NT2/D1 (cell line): ENCODE results near the gene SFTPB.
"Not testable (repeated sequence)": the region's sequence is repeated elsewhere in the genome, so short reads cannot be mapped to it uniquely, and the experiment has no call there.

Experiments
- DNase-seq: peaks from one replicate; pipeline ENCODE4 v3.0.0-alpha.2; 2011; ENCODE audit warnings: low read depth, low spot score
- H3K27me3 ChIP-seq: 2 replicates; pipeline ENCODE4 v1.6.0; 2011; ENCODE audit warnings: mild to moderate bottlenecking; ENCODE audit not compliant: insufficient read length, insufficient read depth
- H3K36me3 ChIP-seq: 2 replicates; pipeline ENCODE4 v1.6.1; 2011; ENCODE audit warnings: mild to moderate bottlenecking, low read length, mixed read lengths; ENCODE audit not compliant: insufficient read depth, insufficient read length
- H3K4me1 ChIP-seq: 2 replicates; pipeline ENCODE4 v1.5.1; 2011; ENCODE audit not compliant: insufficient read depth, insufficient read length
- H3K4me3 ChIP-seq: 2 replicates; pipeline ENCODE4 v1.5.1; 2011; ENCODE audit warnings: low read depth; ENCODE audit not compliant: insufficient read length
- H3K9ac ChIP-seq: 2 replicates; pipeline ENCODE4 v1.6.0; 2011; ENCODE audit warnings: low read depth; ENCODE audit not compliant: insufficient read length
- H3K9me3 ChIP-seq: 2 replicates; pipeline ENCODE4 v1.5.1; 2011; ENCODE audit warnings: mild to moderate bottlenecking, low read length; ENCODE audit not compliant: insufficient read depth
- SUZ12 ChIP-seq: IDR thresholded peaks from 2 replicates; pipeline ENCODE4 v1.6.1; 2011; ENCODE audit not compliant: insufficient read length, insufficient read depth; ENCODE audit errors: extremely low read depth
- YY1 ChIP-seq: IDR thresholded peaks from 2 replicates; pipeline ENCODE4 v1.6.1; 2011; ENCODE audit not compliant: insufficient read length, insufficient read depth
- ZNF274 ChIP-seq: IDR thresholded peaks from 2 replicates; pipeline ENCODE4 v1.6.1; 2011; ENCODE audit warnings: mild to moderate bottlenecking, low read depth, low read length

The SFTPB gene

DNA sequence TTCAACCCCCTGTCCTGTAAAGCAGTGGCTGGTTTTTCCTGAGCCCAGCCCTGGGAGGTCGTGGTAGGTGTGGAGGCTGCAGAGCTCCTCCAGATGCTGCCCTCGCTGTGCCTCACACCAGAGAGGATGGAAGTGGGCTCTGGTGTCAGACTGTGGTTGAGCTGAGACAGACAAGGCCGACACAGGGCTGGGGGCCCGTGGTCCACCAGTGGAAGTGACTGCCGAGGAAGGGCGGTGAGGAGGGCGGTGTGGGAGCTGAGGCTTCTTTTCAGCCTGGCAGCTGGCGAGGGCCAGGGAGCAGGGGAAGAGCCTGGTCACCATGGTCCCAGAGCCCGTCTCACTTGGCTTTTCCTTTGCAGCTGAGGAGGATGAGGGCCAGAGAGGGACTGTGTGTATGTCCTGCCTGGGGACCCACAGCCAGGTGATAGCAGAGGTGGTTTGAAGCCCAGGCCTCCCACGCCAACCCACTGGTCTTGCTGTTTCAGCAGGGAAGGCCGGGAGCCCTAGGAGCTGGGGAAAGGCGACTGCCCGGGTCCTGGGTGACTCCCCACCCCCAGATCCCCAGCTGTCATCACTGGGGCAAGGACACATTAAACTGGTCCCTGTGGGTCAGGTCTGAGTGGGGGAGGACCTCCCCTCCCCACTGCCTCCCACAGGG lies 8.5 kb downstream of the SFTPB start:
- no peak for TF ChIP-seq ZNF274
- no peak for TF ChIP-seq SUZ12
- no peak for TF ChIP-seq YY1
- DNase-seq: no peak
- Histone ChIP-seq H3K27me3 (no peaks in the 10 kb centered on the region), H3K9ac (no peak overlapping the region), H3K36me3 (peaks cover 8% of the 10 kb centered on the region), H3K4me1 (no peaks in the 10 kb centered on the region), H3K4me3 (no peak overlapping the region), H3K9me3 (no peaks in the 10 kb centered on the region)

DNA sequence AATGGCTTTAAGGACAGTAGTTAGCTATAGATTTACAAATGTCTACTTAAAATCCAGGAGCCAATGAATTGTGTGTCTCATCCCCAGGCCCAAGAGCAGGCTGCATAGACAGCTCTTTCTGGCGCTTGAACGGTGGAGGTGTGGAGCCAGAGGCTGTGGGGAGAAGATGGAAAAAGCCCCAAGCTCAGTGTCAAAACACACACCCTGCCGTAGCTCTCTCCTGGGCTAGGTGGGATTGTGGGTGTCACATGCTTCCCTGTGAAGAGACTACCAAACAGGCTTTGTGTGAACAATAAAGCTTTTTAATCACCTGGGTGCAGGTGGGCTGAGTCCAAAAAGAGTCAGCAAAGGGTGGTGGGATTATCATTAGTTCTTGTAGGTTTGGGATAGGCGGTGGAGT lies 10.6 kb downstream of the SFTPB start:
- not testable (repeated sequence) for H3K9ac ChIP-seq, H3K4me1 ChIP-seq, H3K4me3 ChIP-seq, DNase-seq, H3K9me3 ChIP-seq, H3K27me3 ChIP-seq
- peaks cover 20% of the 10 kb centered on the region for H3K36me3 ChIP-seq

DNA sequence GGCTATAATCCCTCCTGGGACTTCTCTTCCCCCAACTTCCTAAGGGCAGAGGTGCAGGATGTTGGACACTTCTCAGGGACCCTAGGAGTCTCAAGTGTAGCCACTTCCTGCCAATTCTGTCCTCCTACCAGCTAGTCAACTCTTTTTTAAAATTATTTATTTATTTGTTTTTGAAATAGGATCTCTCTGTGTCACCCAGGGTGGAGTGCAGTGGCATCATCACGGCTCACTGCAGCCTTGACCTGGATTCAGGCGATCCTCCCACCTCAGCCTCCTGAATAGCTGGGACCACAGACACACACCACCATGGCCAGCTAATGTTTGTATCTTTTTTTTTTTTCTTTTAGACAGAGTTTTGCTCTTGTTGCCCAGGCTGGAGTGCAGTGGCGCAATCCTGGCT lies 11.5 kb downstream of the SFTPB start:
- no peaks in the 10 kb centered on the region for H3K9me3 ChIP-seq

DNA sequence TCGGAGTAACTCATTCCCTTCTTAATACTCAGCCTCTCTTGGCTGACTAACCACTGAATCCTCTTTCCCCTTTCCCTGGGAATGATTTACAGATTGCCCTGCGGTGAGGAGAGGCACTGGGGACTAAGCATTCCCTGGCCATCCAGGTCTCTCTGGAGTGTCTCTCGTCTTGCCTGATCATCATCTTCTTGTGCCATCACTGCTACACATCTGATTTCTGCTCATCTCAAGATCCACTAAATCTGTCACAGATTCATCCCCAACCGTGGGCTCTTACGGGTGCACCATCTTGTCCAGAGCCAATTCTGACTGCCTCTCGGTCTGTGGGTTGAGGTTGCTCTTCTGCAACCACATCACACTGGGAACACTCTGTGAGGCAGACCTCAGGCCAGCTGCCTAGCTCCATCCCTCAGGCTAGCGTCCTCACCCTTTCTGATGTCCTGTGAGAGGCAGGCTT lies 12.0 kb downstream of the SFTPB start:
- H3K36me3 ChIP-seq: peaks cover 30% of the 10 kb centered on the region
- DNase-seq: no peak
- no peaks in the 10 kb centered on the region for H3K27me3 ChIP-seq
- TF ChIP-seq SUZ12: no peak
- no peak for TF ChIP-seq YY1
- no peak for TF ChIP-seq ZNF274
- H3K9ac ChIP-seq: no peak overlapping the region
- no peak overlapping the region for H3K4me3 ChIP-seq
- H3K9me3 ChIP-seq: no peaks in the 10 kb centered on the region
- no peaks in the 10 kb centered on the region for H3K4me1 ChIP-seq

More for the DNA sequence above, 11.5 kb downstream of the SFTPB start:
- H3K27me3 ChIP-seq: no peaks in the 10 kb centered on the region
- DNase-seq: no peak
- H3K36me3 ChIP-seq: peaks cover 26% of the 10 kb centered on the region
- H3K4me1 ChIP-seq: no peaks in the 10 kb centered on the region
- H3K4me3 ChIP-seq: no peak overlapping the region
- H3K9ac ChIP-seq: no peak overlapping the region
- TF ChIP-seq SUZ12: no peak
- no peak for TF ChIP-seq ZNF274
- no peak for TF ChIP-seq YY1

DNA sequence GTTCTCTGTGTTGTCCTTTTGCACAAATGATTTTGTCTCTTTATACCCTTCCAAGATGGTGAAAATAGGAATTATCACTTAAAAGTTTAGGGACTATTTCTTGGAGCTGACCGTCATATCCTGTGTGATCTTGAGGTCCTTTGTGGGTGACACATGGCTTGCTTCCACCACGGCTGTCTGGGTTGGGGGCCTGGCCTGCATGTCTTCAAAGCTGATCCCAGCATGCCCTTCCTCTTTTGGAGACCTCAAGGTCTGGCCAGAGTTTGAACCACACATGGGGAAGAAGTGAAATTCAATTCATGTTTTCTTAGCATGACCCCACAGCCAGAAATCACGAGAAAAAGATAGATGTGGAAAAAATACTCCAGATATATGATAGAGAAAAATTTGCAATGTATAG lies 14.0 kb downstream of the SFTPB start:
- Histone ChIP-seq H3K27me3 (no peaks in the 10 kb centered on the region), H3K9ac (no peak overlapping the region), H3K9me3 (no peaks in the 10 kb centered on the region), H3K4me3 (no peak overlapping the region), H3K4me1 (no peaks in the 10 kb centered on the region), H3K36me3 (peaks cover 45% of the 10 kb centered on the region)
- TF ChIP-seq YY1 (no peak), SUZ12 (no peak), ZNF274 (no peak)
- no peak for DNase-seq

DNA sequence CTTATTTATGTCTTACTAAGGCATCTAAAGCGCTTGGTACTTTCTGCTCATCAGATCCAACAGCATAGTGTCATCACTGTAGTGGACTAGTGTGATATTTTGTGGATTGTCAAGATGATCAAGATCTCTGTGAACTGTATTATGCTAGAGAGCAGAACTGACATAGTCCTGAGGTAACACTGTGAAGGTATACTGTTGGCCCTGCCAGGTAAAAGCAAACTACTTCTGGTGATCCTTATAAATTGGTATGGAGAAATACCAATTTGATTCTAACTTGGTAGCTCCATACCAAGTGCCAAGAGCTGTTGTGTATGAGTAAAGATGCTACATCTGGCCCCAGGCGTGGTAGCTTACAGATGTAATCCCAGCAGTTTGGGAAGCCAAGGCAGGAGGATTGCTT lies 15.9 kb downstream of the SFTPB start:
- TF ChIP-seq ZNF274 (no peak), SUZ12 (no peak), YY1 (no peak)
- DNase-seq: no peak
- Histone ChIP-seq H3K9me3 (no peaks in the 10 kb centered on the region), H3K4me1 (no peaks in the 10 kb centered on the region), H3K27me3 (no peaks in the 10 kb centered on the region), H3K4me3 (no peak overlapping the region), H3K36me3 (peaks cover 64% of the 10 kb centered on the region), H3K9ac (no peak overlapping the region)

DNA sequence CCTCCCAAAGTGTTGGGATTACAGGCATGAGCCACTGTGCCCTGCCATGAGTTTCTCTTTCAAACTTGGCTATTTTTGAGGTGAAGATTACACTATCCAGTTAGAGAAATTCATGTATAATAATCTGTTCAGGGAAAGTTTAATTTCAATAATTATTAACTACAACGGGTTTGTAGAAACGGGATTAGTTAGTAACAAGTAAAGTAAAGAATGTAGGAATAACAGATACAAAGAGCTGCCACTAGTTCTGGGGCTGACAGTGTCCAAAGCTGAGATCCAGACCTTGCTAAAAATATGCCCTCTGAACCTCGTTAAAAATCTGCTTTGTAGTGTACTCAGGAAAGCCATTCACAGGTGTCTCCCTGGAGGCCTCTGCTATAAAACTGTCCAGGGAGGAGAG lies 16.9 kb downstream of the SFTPB start:
- Histone ChIP-seq H3K36me3 (peaks cover 69% of the 10 kb centered on the region), H3K9ac (no peak overlapping the region), H3K9me3 (no peaks in the 10 kb centered on the region), H3K27me3 (no peaks in the 10 kb centered on the region), H3K4me3 (no peak overlapping the region), H3K4me1 (no peaks in the 10 kb centered on the region)
- no peak for DNase-seq
- TF ChIP-seq YY1: no peak
- no peak for TF ChIP-seq ZNF274
